HG03460 (cell line): ENCODE measurements around the gene DIAPH1.

Source experiments
- ATAC-seq: cut with Tn5 transposase; IDR thresholded peaks from one replicate; pipeline ENCODE4 v1.9.1; 2021; ENCODE audit not compliant: unreplicated experiment

The DIAPH1 gene

DNA sequence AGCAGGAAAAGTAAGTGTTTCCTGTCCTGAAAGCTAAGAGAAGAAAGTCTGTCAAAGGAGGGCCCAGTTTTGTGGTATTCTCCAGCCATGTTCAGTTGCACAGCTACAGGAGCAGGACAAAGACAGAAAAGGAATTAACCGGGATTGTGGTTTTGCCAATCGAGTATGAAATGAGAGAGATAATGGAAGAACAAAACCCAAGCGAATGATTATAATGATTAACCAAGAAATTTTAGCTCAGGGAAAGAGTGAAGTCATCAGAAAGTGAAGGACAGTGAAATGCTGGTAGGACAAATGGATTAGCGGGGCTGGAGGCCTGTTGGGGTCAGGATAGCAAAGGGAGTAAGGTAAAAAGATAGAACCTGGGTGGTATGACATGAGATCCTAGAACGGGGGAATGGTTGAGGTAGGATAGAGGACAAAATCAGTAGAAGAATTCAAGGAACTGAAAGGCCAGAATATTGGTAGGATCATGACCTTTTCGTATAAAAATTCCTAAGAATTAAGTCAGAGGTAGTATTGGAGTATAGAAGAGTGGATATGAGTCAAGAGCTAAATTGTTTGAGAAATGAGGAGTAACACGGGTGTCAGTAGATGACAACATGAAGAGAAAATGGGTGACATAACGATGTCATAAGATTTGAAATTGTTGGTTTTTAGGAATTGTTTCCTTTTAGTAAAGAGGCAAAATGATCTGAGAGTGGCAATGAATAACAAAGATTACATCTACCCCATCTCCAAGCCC is 52.8 kb downstream of the DIAPH1 start:
- ATAC-seq, result no peak

DNA sequence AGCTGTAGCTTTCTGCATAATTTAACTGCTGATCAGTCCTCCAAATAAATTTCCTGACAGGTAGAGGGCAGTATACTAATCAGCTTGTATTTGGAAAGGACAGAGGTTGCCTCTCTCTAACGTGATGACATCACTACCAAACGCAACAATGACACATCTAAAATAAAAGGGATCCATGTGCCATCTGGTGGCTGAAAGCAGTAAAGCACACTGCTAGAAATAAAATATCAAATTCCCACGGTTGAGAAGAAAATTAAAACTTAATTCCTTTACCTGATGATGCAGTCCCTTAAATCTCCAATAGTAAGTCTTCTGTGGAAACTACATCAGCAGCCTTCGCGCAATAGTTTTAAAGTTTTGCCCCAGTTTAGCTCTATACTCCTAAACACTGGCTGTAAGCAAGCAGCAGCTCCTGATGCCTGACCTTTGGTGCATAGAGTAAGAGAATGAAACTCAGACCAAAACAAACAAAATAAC is 54.5 kb downstream of the DIAPH1 start:
- ATAC-seq, result peak; percentile 95

DNA sequence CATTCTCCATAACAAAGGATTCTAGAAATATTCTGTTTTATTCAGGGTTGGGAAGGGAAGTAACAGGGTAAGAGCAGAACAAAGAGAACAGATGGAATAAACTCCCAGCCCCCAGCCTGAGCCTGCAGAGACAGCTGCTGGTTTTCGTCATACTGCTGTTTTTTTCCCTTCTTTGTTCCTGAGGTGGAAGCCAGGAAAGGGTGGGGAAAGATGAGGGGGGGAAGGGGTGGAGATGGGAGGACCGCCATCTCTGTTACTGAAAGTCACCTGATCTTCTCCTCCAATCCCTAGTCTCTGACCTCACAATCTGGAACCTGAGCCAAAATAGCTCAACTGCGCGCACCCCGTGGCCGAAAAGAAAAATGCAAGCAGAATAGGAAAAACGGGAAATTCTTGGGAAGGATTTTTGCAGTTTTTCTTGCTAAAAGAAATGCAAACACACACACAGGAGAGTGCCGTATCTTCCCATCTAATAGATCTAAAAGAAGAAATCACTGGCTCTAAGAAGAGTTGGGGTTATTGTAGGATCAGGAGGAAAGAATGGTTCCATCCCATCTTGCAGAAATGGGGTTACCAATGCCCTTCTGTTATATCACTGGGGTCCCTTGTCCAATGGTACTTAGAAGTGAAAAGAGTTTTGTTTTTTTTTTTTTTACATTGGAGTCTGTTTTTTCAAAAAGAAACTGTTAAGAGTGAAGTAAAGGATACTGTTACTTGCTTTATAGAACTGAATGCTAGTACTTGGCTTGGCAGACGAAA is 57.9 kb downstream of the DIAPH1 start:
- no peak for ATAC-seq

DNA sequence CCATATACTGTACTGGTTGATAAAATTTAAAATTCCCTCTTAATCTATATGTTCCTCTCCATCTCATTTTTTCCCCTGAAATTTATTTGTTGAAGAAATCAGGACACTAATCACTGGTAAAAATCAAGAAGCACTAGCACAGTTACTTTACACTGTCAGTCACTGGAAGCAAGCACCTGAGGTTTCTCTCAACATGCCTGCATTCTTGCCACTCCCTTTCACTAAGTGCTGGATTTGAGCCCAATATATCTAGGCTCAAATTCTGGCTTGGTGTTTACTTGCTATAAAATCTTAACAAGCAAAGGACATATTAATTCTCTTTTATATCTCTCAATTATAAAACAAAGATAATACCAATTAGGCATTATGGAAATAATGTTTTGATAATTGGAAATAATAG is 58.6 kb downstream of the DIAPH1 start:
- no peak for ATAC-seq

DNA sequence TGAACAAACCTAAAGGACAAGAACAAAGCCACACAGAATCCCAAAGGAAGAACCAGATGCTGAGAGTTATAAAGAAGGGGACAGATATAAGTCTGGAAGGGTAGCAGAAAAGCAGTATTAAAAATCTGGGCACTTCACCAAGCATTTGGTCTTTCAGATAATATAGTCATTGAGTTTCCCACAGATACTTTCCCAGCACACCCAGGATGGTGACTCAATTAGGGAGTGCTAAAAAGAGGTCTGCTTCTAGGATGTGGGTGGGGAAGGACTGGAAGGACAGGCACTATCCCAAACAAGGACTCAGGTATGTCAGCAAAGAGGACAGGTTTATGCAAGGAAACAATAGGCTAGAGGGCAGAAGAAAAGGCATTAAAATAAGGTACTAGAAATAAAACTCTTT is 59.3 kb downstream of the DIAPH1 start:
- ATAC-seq, result no peak

DNA sequence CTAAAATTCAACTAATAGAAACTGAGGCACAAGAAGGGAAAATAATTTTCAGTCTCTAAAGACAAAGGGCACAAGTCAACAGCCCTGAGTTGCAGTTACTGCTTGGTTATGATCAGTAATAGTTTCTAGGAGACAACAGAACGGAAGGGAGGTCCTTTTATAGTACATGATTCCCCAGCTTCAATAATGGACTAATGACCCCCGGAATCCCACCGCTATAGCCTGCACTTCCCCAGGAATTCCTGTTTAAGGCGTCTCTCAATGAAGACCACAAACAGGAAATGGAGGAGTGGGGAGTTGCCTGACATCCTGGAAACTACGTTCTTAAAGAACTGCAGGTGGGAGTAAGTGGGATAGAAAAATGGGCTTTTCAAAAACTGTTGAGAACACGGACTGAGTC is 60.6 kb downstream of the DIAPH1 start:
- ATAC-seq, result no peak

DNA sequence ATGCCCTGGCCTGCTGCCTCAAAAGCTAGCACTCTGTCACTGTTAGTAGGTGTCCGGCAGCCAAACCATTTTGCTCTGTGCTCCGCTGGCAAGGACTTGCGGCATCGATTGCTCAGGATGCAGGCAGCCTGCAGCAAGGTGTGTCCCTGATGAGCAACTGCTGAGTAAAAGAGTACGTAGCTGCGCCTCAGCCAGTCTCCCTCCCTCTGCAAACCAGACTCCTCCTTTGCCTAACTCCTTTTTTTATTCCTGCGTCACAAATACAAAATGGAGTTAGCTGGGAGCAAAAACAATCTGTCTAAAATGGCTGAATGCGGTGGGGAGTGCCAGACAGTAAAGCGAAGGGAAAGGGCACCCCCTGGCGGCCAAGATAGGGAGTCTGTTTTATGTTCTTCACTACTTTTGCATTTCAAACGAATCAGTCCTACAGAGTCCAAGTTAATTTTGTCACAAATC is 61.1 kb downstream of the DIAPH1 start:
- ATAC-seq, result no peak

DNA sequence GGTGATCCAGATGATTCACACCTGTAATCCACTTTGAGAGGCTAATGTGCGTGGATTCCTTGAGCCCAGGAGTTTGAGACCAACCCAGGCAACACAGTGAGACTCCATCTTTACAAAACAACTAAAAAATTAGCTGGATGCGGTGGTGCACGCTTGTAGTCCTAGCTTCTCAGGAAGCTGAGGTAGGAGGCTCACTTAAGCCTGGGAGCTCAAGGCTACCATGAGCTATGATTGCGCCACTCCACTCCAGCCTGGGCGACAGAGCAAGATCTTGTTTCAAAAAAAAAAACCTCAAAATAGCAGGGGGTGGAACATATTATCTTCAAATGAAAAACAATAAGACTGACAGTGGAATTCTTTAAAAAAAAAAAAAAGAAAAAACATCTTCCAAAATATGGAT is 70.9 kb downstream of the DIAPH1 start:
- no peak for ATAC-seq

DNA sequence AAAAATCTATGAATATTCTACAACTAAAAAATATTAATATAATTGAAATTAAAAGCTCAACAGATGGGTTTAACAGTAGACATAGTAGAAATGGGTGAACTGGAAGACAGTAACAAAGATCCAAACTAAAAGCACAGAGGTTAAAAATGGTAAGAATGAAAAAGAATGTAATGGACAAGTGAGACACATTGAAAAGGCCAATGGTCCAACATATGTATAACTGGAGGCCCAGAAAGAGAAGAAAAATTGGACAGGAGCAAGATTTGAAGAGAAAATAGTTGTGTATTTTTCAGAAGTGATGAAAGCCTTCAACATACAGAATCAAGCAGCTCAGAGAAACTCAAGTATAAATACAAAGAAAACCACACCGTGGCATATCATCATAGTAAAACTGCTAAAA is 71.3 kb downstream of the DIAPH1 start:
- no peak for ATAC-seq

DNA sequence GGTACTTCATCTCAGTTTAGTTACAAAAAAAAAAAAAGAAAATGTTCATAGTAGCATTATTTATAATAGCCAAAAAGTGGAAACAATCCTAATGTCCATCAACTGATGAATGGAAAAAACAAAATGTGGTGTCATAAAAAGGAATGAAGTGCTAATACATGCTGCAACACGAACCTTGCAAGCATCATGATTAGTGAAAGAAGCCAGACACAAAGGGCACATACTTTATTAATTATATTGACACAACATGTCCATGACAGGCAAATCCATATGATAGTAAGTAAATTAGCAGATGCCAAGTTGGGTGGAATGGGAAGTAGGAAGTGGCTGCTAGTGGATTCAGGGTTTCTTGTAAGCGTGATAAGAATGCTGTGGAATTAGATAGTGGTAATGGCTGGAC is 75.7 kb downstream of the DIAPH1 start:
- ATAC-seq, result no peak

DNA sequence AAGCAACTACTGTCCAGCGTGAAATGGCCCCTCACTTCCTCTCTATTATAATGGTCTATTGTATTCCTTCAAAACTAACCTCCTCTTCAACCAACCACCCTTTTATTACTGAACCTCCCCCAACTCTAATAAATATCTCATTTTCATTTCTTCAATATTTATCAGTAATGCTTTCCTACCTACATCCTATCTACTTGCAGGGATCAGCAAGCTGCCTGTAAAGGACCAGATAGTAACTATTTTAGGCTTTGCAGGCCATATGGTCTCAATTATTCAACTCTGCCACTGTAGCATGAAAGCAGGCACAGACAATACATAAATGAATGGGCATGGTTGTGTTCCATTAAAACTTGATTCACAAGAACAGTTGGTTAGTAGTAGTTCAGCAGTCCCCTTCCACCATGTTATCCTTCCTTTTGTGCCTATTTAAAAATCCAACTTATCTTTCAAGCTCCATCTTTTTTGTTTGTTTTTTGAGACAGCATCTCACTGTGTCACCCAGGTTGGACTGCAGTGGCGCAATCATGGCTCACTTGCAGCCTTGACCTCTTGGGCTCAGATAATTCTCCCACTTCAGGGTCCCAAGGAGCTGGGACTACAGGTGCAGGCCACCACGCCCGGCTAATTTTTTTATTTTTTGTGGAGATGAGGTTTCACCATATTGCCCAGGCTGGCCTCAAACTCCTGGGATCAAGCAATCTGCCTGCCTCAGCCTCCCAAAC is 84.1 kb downstream of the DIAPH1 start:
- ATAC-seq, result no peak

DNA sequence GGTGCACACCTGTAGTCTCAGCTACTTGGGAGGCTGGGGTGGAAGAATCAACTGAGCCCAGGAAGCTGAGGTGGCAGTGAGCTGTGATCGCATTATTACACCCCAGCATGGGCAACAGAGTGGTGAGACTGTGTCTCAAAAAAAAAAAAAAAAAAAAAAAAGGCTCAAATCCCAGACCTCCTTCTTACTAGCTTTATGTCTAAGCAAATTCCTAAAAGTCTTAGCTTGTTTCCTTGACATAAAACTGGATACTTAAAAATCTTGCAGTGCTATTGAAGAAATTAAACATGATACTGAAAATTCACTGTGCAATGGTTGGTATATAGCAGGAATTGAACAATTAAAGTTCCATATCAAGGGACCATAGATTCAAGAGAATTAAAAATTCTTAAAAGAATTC is 84.9 kb downstream of the DIAPH1 start:
- no peak for ATAC-seq

DNA sequence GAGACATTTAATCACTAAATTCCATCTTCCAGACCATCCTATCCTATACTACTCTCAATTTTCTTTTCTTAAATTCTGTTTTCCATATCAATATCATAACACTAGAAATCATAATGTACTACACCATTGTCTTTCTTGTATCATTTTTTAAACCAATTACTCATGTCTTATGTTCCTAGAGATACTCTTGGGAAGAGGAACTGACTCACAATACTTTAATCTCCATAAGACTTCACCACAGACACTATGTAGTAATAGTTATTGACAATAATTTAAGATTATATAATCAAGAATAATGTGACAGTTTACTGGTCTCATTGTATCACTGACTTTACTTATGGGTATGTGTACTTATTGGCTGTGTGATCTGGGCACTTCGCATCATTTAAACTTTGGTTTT is 86.1 kb downstream of the DIAPH1 start:
- ATAC-seq, result no peak

DNA sequence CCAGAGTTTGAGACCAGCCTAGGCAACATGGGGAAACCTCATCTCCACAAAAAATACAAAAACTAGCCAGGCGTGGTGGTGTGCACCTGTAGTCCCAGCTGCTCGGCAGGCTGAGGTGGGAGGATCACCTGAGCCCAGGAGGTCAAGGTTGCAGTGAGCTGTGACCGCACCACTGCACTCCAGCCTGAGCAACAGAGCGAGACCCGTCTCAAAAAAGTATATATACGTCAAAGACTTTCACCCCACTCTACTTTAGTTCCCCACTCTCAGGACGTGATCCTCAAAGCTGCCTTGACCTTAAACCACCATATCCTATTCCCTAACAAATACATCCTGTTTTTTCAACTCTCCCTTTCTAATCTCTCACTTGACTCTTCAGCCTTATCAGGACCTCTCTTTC is 88.9 kb downstream of the DIAPH1 start:
- ATAC-seq, result no peak

DNA sequence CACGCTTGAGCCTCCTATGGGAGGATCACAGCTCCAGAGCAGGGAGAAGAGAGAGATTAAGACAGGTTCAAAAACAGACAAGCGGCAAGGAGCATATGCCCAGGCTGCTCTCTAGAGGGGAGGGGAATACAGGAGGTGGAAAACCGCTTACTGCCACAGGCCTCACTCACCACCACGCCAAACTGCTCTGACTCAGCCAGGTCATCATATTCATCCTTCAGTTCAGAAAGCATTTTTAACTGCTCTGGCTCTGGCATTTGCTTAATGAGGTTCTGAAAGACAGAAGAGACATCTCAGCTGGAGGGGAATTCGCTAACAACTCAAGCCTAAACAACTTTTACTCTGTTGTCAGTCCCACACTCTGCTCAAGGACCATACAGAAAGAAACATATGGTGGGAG is 89.8 kb downstream of the DIAPH1 start:
- peak; percentile 45 for ATAC-seq

DNA sequence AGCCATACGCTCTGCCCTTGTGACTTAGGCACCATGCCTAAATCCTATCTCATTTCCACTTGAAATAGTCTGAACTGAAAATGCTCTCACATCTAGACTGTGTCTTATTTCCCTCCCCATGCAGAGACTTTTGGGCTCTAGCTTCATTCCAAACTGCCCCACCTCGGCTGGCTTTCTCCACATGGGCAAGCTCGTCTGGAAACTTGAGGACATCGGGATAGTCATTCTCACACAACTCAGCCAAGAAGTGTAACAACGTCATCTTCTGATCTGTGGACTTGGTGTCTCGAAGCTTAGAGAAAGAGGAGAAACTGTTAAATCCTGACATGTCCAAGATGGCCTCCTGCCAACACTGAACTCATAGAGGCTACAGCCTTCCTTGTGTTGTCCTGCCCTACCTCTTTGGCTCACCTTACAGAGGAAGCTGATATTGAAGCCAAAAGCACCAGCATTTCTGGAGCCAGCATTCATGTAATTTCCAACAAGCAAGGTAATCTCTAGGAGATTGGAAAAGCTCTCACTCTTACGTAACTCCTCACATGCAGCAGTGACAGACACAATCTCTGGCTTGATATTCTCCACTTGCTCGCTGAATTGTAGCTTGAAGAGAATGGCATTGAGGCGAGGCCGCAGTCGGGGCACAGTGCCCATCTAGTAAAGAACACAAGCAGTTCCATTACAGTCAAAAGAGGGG is 90.4 kb downstream of the DIAPH1 start:
- no peak for ATAC-seq

DNA sequence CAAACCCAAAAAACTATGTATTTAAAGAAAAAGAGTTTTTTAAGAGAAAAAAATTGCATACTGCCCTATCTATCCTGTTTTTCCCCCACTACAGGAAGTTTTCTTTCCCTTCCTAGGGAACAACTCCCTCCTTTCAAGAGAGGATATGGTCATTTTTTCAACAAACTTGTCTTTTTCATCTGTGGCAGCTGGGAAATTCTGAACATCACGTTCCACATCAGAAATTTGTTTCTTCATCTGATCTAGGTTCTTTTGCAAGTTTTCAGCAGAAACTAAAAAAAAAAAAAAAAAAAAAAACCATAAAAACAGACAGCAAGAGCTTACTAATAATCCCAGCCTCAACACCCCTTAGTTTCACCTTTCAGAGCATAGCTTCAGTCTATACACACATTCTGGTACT is 91.4 kb downstream of the DIAPH1 start:
- no peak for ATAC-seq

DNA sequence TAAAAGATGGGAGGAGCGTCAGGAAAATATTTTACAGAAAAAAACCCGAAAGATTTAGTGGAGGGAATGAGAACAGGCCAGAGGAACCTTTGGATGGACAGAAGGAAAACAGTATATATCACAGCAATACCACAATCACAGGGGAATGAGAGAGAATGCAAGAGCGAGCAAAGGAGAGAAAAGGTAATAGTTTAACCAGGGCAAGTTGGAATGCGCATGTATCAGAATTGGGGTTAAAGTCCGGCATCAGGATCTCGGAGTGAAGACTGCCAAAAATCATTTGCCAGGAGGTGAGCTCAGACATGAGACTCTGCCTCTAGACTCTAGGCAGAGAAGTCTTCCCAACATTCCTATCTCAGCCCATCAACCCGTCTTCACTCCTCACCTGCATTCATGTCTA is 93.1 kb downstream of the DIAPH1 start:
- ATAC-seq, result no peak

DNA sequence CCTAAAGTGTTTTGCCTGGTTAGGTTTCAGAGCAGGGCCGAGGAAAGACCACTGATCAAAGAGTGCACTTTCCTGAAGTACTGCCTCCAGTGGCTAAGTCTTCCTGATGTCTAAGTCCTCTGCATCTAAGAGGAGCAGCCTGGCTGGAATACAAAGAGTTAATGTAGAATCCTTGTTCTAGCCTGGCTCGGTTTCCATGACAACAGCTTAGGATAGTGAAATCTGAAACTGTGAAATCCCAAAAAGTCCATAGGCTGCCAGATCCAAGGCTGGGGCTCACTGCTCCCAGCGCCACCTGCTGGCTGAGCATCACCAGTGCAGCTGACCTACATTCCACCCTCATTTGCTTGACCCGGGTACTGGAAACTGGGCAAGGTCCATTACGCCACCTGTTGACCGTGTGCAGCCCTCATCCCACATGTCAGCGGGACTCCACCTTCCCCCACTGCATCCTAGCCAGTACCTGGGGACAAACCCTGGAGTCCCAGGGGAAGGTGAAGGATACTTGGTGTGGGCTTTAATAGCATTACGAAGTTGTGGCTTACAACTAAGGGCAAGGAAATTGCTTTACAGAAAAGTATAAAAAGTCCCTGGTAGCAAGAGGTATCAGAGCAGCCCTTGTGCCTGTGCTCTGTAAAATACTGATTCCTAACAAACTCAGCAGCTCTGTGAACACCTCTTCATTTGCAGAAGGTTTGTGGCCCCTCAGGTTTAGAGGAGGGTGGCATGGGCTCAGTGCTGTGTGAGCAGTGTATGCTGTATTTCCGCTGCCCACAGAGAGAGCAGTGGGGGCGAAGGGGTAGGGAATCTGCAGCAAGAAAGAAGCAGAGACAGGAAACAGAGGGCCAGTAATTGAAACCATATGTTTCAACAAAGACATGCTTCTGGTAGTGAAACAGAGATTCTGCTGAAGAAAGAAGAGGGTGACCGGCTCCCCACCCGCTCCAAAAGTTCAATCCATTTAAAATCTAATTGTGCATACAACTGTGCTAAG is 93.9 kb downstream of the DIAPH1 start:
- ATAC-seq, result peak; percentile 60

DNA sequence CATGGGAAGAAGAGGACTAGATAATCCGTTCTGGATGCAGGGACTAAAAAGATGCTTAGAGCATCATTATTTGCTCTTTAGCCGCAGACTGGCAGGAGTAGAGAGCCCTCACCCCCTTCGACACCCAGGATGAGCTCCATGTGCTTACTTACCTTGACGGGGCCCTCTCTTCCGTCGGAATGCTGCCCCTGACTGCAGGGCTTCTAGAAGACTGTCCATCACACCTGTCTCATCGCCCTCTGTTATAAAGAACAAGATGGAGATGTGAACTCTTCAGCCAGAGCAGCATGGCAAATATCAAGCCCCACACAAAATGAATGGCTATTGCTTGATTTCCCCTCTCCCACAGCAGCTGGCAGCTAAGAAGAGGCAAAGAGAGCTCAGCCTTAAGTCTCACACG is 94.8 kb downstream of the DIAPH1 start:
- ATAC-seq, result no peak
